HG03103 (cell line): ENCODE measurements around the gene CANT1.
A peak's percentile ranks its signal among the peaks of the same experiment; 100 is the strongest.

Experiments
- ATAC-seq: cut with Tn5 transposase; IDR thresholded peaks from one replicate; pipeline ENCODE4 v1.9.1; 2021; ENCODE audit warnings: low read depth; ENCODE audit not compliant: unreplicated experiment

Gene CANT1

DNA sequence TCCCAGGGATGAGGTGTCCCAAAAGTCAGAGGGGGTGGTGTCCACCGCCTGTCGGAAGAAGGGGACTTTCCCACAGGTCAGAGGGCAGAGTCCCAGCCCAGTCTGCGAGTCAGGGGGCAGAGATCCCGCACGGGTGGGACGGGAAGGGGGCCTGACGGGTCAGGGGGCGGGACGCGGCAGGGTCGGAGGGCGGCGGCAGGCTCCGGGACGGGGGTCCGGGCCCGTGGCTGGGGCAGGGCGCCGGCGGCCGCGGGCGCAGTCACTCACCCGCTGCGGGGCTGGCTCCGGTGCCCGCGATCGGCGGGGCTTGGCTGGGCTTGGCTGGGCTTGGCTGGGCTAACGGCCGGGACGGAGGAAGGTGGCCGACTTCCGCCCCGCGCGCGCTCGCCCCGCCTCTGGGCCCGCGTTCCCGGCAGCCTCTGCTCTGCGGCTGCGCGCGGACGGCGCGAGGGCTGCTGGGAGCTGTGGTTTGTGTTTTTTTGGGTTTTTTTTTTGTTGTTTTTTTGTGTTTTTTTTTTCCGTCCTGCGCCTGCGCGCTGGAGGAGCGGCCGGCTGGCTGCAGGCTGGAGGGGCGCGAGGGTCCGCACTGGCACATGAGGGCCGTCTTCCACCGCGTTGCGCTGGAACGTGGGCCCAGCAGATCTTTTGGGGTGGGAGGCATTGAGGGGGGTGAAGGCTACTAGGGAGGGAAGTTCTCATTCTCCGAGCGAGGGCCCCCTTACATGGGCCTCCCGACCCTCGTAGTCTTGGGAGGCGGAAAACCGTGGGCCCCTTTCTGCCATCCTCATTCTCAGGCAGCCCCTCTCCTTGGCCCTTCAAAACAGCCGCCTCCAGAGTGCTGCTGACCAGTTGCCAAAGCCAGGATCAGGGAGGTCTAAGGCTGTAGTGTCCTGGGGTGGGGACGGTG is at the start of gene CANT1:
CANT1 (minus strand) TSS at position 368 of the 907 bp plus-strand sequence. CDS start 12,142 bp downstream, outside the sequence.
- peak; percentile 90 for ATAC-seq

DNA sequence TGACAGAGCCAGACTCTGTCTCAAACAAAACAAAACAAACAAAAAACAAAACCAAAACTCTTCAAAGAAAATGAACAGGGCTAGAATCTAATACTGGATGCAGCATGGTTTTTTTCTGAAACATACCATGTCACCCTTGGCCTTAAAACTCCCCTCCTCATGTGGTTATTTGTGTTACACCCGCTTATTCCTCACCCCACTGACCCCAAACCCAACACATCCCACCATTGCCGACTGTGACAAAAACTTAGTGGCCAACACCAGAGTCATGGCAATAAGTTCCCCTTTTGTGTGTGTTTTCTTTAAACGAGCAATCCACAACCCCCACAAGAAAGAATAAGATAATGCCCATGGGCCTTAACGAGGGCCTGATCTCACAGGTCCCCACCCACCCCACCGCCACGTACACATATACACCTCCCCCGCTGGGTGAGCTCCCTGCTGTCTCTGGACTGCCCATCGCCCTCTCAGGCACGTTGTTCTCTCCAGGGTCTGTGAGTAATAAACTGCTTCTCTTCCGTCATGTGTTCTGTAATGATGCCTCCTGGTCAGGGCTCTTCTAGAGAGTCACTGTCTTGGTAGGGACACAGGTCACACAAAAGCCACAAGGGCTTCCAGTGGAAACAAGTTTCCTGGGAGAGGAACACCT is 48.3 kb upstream of the CANT1 start:
- ATAC-seq, result no peak

DNA sequence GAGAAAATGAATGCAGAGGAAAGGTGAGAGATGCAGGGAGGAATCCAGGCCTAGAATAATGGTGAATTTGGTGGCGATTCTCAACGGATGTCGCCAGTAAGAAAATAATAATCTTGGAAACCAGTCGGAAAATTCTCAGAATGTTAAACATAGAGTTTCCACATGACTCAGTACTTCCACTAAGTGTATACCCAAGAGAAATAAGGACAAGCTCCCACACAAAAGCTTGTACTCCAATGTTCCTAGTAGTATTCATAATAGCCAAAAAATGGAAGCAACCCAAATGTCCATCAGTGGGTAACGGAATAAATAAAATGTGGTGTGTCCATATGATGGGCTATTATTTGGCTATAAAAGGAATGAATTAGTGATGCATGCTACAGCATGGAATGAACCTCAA is 45.6 kb upstream of the CANT1 start:
- no peak for ATAC-seq

DNA sequence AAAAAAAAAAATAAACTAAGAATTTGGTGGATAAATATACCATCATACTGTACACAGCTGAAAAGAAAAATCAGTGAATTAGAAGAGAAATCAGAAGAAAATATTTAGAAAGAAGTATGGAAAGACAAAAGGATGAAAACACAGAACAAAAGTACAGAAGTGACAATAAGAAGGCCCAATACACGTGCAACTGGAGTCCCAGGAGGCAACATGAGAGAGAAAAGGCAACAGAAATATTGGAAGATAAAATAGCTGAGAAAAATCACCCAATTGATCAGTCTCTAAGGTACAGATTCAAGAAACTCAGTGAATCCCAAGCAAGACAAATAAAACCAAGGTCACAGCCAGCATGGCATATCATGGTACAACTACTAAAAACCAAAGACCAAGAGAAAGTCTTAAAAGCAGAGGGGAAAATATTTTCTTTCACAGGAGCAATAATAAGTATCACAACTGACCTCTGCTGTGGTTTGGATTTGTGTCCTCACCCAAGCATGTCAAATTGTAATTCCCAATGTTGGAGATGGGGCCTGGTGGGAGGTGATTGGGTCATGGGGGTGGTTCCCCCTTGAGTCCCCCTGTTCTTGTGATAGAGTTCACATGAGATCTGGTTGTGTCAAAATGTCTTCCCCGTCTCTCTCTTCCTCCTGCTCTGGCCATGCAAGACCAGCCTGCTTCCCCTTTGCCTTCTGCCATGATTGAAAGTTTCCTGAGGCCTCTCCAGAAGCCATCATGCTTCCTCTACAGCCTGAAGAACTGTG is 44.8 kb upstream of the CANT1 start:
- no peak for ATAC-seq

DNA sequence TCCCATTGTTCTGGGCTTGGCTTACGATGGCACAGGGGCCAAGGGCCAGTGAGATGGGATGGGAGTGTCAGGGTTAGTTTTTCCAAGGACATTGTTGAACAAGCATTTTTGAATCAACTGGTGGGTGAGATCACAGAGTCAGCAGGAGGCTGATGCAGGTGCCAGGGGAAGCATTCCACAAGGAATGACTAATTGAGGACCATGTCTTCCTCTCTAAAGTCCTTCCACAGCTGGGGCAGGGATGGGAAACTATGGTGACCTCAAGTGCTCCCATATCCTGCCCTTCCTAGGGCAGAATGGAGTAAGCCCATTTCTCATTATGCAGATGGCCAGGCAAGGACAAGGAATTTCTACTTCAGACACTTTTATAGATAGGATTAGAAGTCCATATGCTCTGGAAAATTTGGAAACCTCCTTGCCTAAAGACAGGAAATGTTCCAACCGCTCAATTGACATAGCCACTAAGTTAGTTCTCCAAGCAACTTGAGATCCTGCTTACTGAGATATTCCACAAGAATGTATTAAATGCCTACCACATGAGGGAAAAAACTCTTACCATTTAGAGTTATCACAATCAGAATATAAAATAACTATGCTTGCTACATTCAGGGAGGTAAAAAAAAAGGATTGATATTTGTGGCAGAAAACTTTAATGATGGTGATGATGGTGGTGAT is 43.8 kb upstream of the CANT1 start:
- ATAC-seq, result no peak

DNA sequence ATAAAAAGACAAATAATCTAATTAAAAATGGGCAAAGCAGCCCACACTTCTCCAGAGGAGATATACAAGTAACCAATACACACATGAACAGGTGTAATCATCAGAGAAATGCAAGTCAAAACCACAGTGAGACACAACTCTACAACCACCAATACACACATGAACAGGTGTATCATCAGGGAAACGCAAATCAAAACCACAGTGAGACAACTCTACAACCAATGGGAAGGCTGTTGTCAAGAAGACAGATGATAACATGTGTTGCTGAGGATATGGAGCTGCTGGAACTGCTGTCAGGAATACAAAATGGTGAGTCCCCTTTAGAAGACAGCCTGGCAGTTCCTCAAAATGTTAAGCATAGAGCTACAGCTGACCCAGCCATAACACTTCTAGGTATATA is 42.6 kb upstream of the CANT1 start:
- no peak for ATAC-seq

DNA sequence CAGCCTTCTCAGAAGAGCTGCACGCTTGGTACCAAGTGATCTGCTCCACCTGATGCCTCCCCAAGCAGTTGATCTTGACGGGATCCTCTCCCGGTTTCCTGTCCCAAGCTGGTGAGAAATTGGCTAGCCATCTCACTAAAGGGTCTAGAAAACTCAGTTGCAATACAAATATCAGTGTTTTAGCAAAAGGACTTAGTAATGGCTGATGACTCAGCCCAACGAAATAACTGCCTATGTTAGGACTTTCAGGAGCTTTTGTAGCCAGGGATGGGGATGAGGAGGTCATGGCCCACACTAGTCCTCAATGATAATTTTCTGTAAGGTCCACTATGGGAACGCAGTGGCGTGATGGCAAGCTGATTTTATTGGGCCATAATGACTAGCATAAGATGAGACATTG is 41.7 kb upstream of the CANT1 start:
- no peak for ATAC-seq

DNA sequence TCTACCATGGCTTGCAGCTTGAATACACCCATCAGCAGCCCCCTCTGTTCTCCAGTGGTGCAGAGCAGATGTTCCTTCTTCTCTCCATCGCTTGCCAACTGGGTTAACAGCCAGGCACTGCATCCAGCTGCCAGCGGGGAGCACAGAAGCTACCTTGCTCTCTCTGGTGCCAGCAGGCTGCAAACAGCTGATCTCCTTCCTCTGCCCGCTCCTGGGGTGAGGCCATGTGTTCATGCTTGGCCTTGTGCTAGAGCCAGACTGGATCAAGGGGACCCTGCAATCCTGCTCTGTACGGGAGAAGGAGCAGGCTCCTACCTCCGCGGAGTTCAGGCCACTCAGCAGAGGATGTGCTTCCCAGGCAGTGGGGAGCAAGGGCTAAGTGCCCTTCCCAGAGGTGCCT is 41.0 kb upstream of the CANT1 start:
- no peak for ATAC-seq

DNA sequence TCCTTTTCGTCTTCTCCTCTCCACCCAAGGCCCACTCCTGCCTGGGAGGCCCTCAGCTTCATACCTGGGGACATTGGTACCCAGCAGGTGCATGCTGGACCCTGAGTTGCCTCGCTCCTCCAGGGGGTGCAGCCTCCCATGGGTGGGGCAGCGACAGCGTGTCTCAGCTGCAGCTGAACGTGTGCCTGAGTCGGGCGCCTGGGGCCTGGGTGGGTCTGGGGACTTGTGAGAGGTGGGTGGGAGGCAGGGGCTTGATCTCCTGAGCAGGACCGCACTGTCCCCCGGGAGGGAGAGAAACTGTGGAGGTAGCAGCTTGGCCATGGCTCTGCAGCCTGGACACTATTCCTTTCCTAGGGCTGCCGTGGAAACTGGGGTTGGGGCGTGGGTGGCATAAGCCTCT is 40.3 kb upstream of the CANT1 start:
- no peak for ATAC-seq

DNA sequence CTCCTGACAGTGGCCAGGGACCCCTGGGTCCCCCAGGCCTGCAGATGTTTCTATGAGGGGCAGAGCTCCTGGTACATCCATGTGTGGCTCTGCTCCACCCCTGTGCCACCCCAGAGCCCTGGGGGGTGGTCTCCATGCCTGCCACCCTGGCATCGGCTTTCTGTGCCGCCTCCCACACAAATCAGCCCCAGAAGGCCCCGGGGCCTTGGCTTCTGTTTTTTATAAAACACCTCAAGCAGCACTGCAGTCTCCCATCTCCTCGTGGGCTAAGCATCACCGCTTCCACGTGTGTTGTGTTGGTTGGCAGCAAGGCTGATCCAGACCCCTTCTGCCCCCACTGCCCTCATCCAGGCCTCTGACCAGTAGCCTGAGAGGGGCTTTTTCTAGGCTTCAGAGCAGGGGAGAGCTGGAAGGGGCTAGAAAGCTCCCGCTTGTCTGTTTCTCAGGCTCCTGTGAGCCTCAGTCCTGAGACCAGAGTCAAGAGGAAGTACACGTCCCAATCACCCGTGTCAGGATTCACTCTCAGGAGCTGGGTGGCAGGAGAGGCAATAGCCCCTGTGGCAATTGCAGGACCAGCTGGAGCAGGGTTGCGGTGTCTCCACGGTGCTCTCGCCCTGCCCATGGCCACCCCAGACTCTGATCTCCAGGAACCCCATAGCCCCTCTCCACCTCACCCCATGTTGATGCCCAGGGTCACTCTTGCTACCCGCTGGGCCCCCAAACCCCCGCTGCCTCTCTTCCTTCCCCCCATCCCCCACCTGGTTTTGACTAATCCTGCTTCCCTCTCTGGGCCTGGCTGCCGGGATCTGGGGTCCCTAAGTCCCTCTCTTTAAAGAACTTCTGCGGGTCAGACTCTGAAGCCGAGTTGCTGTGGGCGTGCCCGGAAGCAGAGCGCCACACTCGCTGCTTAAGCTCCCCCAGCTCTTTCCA is 39.5 kb upstream of the CANT1 start:
- ATAC-seq, result no peak

DNA sequence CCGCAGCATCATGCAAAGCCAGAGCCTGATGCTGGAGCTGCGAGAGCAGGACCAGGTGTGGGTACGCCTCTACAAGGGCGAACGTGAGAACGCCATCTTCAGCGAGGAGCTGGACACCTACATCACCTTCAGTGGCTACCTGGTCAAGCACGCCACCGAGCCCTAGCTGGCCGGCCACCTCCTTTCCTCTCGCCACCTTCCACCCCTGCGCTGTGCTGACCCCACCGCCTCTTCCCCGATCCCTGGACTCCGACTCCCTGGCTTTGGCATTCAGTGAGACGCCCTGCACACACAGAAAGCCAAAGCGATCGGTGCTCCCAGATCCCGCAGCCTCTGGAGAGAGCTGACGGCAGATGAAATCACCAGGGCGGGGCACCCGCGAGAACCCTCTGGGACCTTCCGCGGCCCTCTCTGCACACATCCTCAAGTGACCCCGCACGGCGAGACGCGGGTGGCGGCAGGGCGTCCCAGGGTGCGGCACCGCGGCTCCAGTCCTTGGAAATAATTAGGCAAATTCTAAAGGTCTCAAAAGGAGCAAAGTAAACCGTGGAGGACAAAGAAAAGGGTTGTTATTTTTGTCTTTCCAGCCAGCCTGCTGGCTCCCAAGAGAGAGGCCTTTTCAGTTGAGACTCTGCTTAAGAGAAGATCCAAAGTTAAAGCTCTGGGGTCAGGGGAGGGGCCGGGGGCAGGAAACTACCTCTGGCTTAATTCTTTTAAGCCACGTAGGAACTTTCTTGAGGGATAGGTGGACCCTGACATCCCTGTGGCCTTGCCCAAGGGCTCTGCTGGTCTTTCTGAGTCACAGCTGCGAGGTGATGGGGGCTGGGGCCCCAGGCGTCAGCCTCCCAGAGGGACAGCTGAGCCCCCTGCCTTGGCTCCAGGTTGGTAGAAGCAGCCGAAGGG is 38.6 kb upstream of the CANT1 start:
- no peak for ATAC-seq

DNA sequence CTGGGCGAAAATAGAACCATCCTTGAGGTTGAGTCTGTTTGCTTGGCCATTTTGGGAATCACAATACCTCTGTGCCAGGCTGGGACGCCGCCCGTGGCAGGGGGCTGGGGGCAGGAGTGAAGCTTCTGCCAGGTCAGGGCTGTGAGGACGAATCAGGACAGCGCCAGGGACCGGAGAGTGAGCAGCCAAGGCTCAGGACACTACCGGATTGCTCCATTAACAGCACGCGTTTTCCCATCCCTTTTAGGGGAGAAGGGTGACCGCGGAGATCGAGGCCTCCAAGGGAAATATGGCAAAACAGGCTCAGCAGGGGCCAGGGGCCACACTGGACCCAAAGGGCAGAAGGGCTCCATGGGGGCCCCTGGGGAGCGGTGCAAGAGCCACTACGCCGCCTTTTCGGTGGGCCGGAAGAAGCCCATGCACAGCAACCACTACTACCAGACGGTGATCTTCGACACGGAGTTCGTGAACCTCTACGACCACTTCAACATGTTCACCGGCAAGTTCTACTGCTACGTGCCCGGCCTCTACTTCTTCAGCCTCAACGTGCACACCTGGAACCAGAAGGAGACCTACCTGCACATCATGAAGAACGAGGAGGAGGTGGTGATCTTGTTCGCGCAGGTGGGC is 37.8 kb upstream of the CANT1 start:
- no peak for ATAC-seq

DNA sequence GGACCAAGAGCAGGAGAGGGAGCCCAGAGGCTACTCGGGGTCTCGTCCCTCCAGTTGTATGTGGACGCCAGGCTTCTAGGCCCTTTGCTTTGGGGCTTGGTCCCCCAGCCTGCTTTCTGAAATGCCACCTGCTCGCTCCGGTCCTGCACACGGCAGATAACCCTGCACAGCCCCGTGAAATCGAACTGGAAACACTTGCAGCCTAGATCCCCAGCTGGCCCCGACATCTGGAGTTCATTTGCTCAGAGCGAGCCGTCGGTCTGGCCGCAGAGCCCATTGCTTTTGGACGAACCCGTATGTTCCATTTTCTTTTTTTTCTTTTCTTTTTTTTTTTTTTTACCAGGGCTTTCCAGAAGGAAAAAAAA is 37.3 kb upstream of the CANT1 start:
- no peak for ATAC-seq

DNA sequence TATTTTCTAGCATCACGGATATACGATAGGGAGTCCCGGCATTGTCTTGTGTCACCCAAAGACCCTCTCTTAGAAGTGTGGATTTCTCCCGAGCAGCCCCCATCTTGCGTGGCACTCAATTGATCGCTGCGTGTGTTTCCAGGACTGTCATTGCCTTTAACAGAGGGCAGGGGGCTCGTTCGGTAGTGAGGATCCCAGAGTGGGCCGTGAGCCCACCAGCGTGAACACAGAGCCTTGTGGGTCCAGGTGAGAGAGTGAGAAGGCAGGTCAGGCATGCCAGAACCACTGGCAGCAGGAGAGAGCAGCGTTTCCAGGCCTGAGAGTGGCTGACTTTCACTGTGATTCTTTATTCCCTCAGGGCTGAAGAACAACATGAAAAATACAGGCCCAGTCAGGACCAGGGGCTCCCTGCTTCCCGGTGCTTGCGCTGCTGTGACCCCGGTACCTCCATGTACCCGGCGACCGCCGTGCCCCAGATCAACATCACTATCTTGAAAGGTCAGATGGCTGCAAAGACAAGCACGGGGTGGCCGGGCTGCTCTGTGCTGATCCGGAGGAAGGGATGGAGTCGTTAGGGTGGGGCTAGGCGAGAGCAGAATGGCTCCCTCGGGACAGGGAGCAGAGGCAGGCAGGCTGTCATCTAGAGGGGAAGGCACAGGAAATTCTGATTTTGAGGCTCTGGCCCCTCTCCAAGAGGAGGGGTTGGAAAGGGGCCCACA is 36.8 kb upstream of the CANT1 start:
- ATAC-seq, result no peak

DNA sequence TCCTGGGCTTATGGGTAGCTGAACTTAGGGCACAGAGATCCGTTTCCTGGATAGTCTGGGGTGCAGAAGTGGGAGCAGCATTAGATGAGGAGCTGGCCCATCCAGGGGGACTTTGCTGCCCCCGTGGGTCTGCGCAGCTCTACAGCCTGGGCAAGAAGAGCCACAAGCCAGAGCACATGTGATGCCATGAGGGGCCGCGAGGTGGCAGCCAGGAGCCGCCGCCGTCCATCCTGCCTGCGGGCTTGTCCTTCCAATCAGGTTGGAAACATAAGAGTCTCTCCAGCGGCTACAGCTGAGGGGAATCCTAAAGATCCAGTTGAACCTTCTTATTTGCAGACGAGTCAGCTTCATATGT is 36.3 kb upstream of the CANT1 start:
- ATAC-seq, result no peak

DNA sequence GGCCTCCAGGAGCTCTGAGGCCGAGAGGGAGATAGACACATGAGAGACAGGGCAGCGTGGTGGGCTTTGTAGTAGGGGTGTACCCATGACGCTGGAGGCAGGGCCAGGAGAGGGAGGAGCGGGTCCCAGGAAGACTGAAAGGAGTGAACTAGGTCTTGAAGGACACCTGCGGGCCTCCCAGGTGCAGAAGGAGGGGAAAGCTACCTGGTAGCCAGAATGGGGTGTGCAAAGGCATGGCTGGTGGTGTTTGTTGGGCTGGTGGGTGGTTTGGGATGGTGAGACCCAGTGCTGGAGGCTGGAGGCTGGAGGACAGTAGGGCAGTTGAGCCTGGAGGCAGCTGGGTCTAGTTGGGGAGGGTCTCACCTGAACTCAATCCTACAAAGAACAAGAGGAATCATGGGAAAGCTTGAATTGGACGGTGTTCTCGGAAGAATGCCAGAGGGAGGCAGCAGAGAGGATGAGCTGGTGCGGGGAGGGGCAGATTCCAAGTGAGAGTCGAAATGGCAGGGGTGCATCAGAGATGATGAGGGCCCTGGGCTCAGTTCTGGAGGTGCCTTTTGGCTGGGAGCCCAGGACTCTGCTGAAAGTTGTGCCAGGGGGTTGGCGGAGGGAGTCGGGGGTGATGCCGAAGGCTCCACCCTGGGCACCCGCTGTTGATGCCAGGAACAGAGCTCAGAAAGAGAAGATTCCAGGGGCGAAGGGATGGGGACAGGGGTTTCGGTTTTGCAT is 35.6 kb upstream of the CANT1 start:
- no peak for ATAC-seq

DNA sequence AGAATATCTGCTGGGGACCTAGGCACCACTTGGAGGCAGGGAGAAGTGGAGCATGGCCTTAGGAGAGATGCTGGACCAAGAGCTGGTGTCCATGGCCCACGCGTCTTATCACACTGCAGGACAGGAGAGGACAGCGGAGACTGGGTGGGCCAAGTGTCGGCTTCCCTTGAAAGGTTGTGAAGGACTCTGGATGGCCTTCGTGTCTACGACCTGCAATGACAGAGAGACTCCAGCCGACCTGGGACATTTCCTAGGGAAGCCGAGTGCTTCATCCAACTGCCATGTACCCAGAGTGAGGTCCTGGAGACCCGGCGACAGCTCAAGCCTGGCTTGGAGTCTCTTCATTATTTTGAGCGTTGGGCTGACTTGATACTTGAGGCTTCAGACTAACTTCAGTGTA is 34.9 kb upstream of the CANT1 start:
- ATAC-seq, result no peak
